ENCODE data around the gene GRIPAP1.

Gene GRIPAP1

DNA sequence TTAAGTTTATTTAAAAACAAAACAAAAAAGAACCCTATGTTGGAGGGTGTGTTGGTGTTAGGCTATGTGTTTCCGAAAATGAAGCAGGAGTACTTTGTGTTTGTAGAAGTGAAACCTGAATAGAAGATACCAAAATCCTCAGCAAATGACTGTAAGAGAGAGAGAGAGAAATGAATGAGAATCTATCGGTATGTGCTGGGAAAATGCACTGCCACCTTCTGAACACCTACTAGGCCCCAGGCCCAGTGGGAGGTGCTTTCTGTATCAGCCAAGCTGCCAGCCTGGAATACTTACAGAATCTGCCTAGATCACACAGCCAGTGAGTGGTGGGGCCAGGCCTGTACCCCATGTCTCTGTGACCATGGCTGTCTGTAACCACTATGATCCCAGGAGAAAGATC, 68.3 kb downstream of the GRIPAP1 start:
- DNase-seq (ENCODE audit: low read depth in 1 of 2, low spot score in 1 of 2) = no peak
- H3K27ac ChIP-seq (replicated peaks) = no peak overlapping the region
- TF ChIP-seq POLR2AphosphoS5 (IDR thresholded peaks at IDR 0.05; ENCODE audit: low read depth) = no peak
- TF ChIP-seq, protein P1, sequence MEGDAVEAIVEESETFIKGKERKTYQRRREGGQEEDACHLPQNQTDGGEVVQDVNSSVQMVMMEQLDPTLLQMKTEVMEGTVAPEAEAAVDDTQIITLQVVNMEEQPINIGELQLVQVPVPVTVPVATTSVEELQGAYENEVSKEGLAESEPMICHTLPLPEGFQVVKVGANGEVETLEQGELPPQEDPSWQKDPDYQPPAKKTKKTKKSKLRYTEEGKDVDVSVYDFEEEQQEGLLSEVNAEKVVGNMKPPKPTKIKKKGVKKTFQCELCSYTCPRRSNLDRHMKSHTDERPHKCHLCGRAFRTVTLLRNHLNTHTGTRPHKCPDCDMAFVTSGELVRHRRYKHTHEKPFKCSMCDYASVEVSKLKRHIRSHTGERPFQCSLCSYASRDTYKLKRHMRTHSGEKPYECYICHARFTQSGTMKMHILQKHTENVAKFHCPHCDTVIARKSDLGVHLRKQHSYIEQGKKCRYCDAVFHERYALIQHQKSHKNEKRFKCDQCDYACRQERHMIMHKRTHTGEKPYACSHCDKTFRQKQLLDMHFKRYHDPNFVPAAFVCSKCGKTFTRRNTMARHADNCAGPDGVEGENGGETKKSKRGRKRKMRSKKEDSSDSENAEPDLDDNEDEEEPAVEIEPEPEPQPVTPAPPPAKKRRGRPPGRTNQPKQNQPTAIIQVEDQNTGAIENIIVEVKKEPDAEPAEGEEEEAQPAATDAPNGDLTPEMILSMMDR (IDR thresholded peaks at IDR 0.05; ENCODE audit: insufficient read depth, low read length) = no peak
- no peak for TF ChIP-seq SPI1 (IDR thresholded peaks at IDR 0.05; ENCODE audit: borderline replicate concordance, low read depth)
- TF ChIP-seq, protein P2, sequence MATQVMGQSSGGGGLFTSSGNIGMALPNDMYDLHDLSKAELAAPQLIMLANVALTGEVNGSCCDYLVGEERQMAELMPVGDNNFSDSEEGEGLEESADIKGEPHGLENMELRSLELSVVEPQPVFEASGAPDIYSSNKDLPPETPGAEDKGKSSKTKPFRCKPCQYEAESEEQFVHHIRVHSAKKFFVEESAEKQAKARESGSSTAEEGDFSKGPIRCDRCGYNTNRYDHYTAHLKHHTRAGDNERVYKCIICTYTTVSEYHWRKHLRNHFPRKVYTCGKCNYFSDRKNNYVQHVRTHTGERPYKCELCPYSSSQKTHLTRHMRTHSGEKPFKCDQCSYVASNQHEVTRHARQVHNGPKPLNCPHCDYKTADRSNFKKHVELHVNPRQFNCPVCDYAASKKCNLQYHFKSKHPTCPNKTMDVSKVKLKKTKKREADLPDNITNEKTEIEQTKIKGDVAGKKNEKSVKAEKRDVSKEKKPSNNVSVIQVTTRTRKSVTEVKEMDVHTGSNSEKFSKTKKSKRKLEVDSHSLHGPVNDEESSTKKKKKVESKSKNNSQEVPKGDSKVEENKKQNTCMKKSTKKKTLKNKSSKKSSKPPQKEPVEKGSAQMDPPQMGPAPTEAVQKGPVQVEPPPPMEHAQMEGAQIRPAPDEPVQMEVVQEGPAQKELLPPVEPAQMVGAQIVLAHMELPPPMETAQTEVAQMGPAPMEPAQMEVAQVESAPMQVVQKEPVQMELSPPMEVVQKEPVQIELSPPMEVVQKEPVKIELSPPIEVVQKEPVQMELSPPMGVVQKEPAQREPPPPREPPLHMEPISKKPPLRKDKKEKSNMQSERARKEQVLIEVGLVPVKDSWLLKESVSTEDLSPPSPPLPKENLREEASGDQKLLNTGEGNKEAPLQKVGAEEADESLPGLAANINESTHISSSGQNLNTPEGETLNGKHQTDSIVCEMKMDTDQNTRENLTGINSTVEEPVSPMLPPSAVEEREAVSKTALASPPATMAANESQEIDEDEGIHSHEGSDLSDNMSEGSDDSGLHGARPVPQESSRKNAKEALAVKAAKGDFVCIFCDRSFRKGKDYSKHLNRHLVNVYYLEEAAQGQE (IDR thresholded peaks at IDR 0.05; ENCODE audit: insufficient replicate concordance, low read depth) = no peak
- TF ChIP-seq GABPA (IDR thresholded peaks at IDR 0.05; ENCODE audit: low read depth) = no peak
- no peak overlapping the region for H3K4me3 ChIP-seq (replicated peaks; ENCODE audit: insufficient read depth, low read length)
- H3K27me3 ChIP-seq (ENCODE audit: insufficient read depth, poor library complexity, severe bottlenecking) = no peaks in the 10 kb centered on the region

GRCh38 chrX:48927736-48928382, 74.2 kb downstream of the GRIPAP1 start:
- no peak for DNase-seq (ENCODE audit: low read depth in 1 of 2, low spot score in 1 of 2)
- Histone ChIP-seq H3K4me3 (replicated peaks; ENCODE audit: insufficient read depth, low read length) (no peak overlapping the region), H3K27ac (replicated peaks) (no peak overlapping the region), H3K27me3 (ENCODE audit: insufficient read depth, poor library complexity, severe bottlenecking) (no peaks in the 10 kb centered on the region)
- TF ChIP-seq SPI1 (IDR thresholded peaks at IDR 0.05; ENCODE audit: borderline replicate concordance, low read depth) (no peak), POLR2AphosphoS5 (IDR thresholded peaks at IDR 0.05; ENCODE audit: low read depth) (no peak), GABPA (IDR thresholded peaks at IDR 0.05; ENCODE audit: low read depth) (no peak)
- TF ChIP-seq, protein P2 (IDR thresholded peaks at IDR 0.05; ENCODE audit: insufficient replicate concordance, low read depth) = no peak
- TF ChIP-seq, protein P1 (IDR thresholded peaks at IDR 0.05; ENCODE audit: insufficient read depth, low read length) = no peak

GRCh38 chrX:48927123-48927522, 74.9 kb downstream of the GRIPAP1 start:
- Histone ChIP-seq H3K27me3 (ENCODE audit: insufficient read depth, poor library complexity, severe bottlenecking) (no peaks in the 10 kb centered on the region), H3K27ac (replicated peaks) (no peak overlapping the region), H3K4me3 (replicated peaks; ENCODE audit: insufficient read depth, low read length) (no peak overlapping the region)
- DNase-seq (ENCODE audit: low read depth in 1 of 2, low spot score in 1 of 2) = no peak
- TF ChIP-seq, protein P1 (IDR thresholded peaks at IDR 0.05; ENCODE audit: insufficient read depth, low read length) = no peak
- TF ChIP-seq SPI1 (IDR thresholded peaks at IDR 0.05; ENCODE audit: borderline replicate concordance, low read depth) (no peak), POLR2AphosphoS5 (IDR thresholded peaks at IDR 0.05; ENCODE audit: low read depth) (no peak), GABPA (IDR thresholded peaks at IDR 0.05; ENCODE audit: low read depth) (no peak)
- TF ChIP-seq, protein P2 (IDR thresholded peaks at IDR 0.05; ENCODE audit: insufficient replicate concordance, low read depth) = no peak
